ENCODE results near the gene TSPYL1. TPM values are rescaled to one million over a fixed set of nuclear protein-coding genes. Genes with fewer than 3 reads are reported as not detected.
A peak's percentile ranks its signal among the peaks of the same experiment; 100 is the strongest.

The TSPYL1 gene
- total RNA-seq, 5 donors from 2014 or later (not counting 1 experiment from before 2014, with no cell fraction given) = 83.4 to 215 (median 86.8) TPM

DNA sequence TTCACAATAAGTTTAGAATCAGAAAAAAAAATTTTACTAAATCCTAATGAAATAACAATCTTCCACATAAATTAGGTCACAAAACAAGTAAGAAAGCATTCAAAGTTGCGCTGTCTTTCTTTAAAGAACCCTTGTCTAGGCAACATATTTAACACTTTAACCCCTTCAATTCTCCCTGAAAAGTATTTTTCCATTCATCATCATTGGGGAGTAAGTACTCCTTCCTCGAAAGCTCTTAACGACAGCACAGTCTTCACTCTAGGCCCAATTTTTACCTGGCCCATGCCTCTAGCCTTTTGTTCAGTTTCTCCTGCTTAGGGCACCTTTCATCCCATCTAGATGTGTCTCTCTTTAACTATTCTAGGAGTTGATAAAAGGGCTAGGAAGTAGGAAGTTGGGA, 2.6 kb downstream of the TSPYL1 start:
- peaks cover 74 to 96% (median 80%) of the 10 kb centered on the region in 3 donors for H3K4me1 Mint-ChIP-seq
- peak overlapping the region; percentile 88 to 100 for H3K27ac Mint-ChIP-seq
- ChIA-PET CTCF (interaction anchor here (0.5 to 3.8 kb wide), 5 partner anchors 8 to 389 kb away, joined by 3 to 62 read pairs (median 5); no protein-coding TSS in a partner anchor), POLR2A (interaction anchor here (0.6 to 5.3 kb wide), 10 partner anchors 8 to 389 kb away, joined by 3 to 75 read pairs (median 4); partner anchors contain the start of genes TSPYL4 (in 2 of the 2) and RWDD1 (in 1 of the 2))
- 29% methylated on average over 1 of the region's 3 CpGs for WGBS (ENCODE audit: insufficient coverage)
- ATAC-seq (replicated peaks in 1 of 4) (no peak), DNase-seq (peak in 1 of 35 experiments; percentile 16)
- peaks cover 47% of the 10 kb centered on the region for H3K36me3 Mint-ChIP-seq
- H3K4me1 ChIP-seq (ENCODE audit: control insufficient read depth in 1 of 2, extremely low read depth in 1 of 2, insufficient read depth in 2 of 2, low read length in 2 of 2) = peaks cover 38 to 43% of the 10 kb centered on the region in 2 experiments
- no peaks in the 10 kb centered on the region for H3K27me3 Mint-ChIP-seq
- peak overlapping the region; percentile 95 for H3K27ac ChIP-seq (ENCODE audit: low read length)
- H3K4me3 ChIP-seq (ENCODE audit: control insufficient read depth in 1 of 2, extremely low read depth in 1 of 2, low read length in 1 of 2) = peak overlapping the region; percentile 69 to 93
- H3K27me3 ChIP-seq (replicated peaks in 1 of 2; ENCODE audit: control insufficient read depth in 2 of 2, extremely low read depth in 1 of 2, insufficient read depth in 2 of 2, low read length in 1 of 2) = no peaks in the 10 kb centered on the region
- no peaks in the 10 kb centered on the region for H3K9me3 ChIP-seq
- peak overlapping the region; percentile 95 to 99 (median 95) for H3K4me3 Mint-ChIP-seq
- peaks cover 0 to 25% of the 10 kb centered on the region in 2 donors for H3K36me3 ChIP-seq (ENCODE audit: control insufficient read depth in 2 of 2, extremely low read depth in 1 of 2, insufficient read depth in 1 of 2, low read length in 1 of 2)
- H3K9me3 Mint-ChIP-seq = no peaks in the 10 kb centered on the region

DNA sequence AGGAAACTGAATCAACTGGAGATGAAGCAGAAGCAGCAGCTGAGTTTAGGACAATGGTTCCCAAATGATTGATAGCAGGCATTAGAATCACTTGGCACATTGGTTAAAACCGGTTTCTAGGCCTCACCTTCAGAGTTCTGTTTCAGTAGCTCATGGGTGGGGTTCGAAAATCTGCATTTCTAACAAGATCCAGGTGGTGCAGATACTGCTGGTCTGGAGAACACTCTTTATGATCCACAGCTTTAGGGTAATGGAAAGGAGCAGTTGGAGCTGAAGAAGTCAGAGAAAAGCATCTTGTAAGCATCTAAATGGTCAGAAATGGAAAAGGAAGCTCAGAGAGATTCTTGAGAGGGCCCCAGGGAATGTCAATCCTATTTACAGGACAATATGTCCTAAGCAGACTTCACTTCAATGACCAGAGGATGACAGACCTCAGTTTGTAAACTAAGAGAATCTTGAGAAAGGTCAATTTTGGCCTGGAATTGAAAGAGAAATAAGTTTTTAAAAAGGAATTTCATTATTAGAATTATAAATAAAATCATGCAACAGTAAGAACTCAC, 8.5 kb downstream of the TSPYL1 start:
- DNase-seq = no peak
- POLR2A ChIA-PET = interaction anchor here (0.5 to 3.6 kb wide), 5 partner anchors 8 to 1315 kb away, joined by 3 to 17 read pairs (median 4); partner anchors contain the start of gene TSPYL4 (in 1 of the 2)
- Mint-ChIP-seq H3K9me3 (no peaks in the 10 kb centered on the region), H3K27me3 (no peaks in the 10 kb centered on the region), H3K4me1 (peaks cover 47 to 65% (median 50%) of the 10 kb centered on the region in 3 donors), H3K4me3 (no peak overlapping the region), H3K36me3 (peaks cover 32% of the 10 kb centered on the region), H3K27ac (peak overlapping the region; percentile 53 to 72)
- no peaks in the 10 kb centered on the region for H3K9me3 ChIP-seq
- H3K4me3 ChIP-seq (ENCODE audit: control insufficient read depth in 1 of 2, extremely low read depth in 1 of 2, low read length in 1 of 2) = no peak overlapping the region
- no peaks in the 10 kb centered on the region for H3K27me3 ChIP-seq (replicated peaks in 1 of 2; ENCODE audit: control insufficient read depth in 2 of 2, extremely low read depth in 1 of 2, insufficient read depth in 2 of 2, low read length in 1 of 2)
- peaks cover 10 to 11% of the 10 kb centered on the region in 2 experiments for H3K4me1 ChIP-seq (ENCODE audit: control insufficient read depth in 1 of 2, extremely low read depth in 1 of 2, insufficient read depth in 2 of 2, low read length in 2 of 2)
- WGBS (ENCODE audit: insufficient coverage) = 40% methylated on average over 1 of the region's 2 CpGs
- CTCF ChIA-PET = interaction anchor here (0.6 to 5.3 kb wide), 4 partner anchors 7 to 340 kb away, joined by 3 to 62 read pairs (median 8); partner anchors contain the start of gene TSPYL1 (in 2 of the 2)
- ATAC-seq (replicated peaks in 1 of 4) = no peak
- no peak overlapping the region for H3K27ac ChIP-seq (ENCODE audit: low read length)
- peaks cover 0 to 22% of the 10 kb centered on the region in 2 donors for H3K36me3 ChIP-seq (ENCODE audit: control insufficient read depth in 2 of 2, extremely low read depth in 1 of 2, insufficient read depth in 1 of 2, low read length in 1 of 2)

DNA sequence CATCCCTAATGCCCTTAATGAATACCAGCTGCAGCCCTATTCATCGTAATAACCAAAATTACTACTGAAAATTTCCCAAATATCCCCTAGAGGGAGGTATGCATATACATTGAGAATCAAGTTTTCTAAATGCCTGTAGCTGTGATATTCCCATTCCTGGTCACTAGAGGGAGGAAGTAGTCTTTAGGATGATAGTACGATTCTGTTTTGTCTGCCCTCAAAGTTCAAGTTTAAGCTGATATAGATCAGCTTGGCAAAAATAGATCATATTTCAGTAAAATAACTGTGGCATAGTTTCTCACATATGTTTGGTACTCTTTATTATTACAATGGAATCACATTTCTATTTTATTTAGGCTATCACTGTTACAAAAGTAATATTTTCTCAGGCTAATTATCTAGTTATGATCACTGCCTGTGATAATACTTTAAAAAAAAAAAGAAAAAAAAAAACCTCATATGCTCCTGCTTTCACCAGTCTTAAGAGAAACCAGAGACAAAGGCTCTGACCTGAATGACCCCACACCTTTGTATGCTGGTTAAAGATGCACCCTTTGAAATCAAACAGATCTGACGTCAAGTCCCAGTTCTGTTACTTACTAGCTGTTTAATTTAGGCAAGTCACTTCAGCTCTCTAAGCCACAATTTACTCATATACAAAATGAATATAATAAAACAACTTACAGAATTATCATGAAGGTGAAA, 11.0 kb downstream of the TSPYL1 start:
- POLR2A ChIA-PET = interaction anchor here (0.5 to 3.6 kb wide), 10 partner anchors 9 to 40 kb away, joined by 3 to 22 read pairs (median 4); partner anchors contain the start of genes TSPYL1 (in 1 of the 2) and TSPYL4 (in 1 of the 2)
- CTCF ChIA-PET = interaction anchor here (0.5 to 5.3 kb wide), 38 partner anchors 9 to 1302 kb away, joined by 3 to 62 read pairs (median 4); partner anchors contain the start of genes TSPYL4 (in 2 of the 2), RWDD1 (in 1 of the 2) and TSPYL1 (in 1 of the 2)
- Histone ChIP-seq H3K4me3 (ENCODE audit: control insufficient read depth in 1 of 2, extremely low read depth in 1 of 2, low read length in 1 of 2) (no peak overlapping the region), H3K36me3 (ENCODE audit: control insufficient read depth in 2 of 2, extremely low read depth in 1 of 2, insufficient read depth in 1 of 2, low read length in 1 of 2) (peaks cover 13 to 14% of the 10 kb centered on the region in 2 donors), H3K4me1 (ENCODE audit: control insufficient read depth in 1 of 2, extremely low read depth in 1 of 2, insufficient read depth in 2 of 2, low read length in 2 of 2) (no peaks in the 10 kb centered on the region), H3K9me3 (no peaks in the 10 kb centered on the region), H3K27me3 (replicated peaks in 1 of 2; ENCODE audit: control insufficient read depth in 2 of 2, extremely low read depth in 1 of 2, insufficient read depth in 2 of 2, low read length in 1 of 2) (no peaks in the 10 kb centered on the region), H3K27ac (ENCODE audit: low read length) (no peak overlapping the region)
- ATAC-seq (replicated peaks in 1 of 4) = peak; percentile 69 to 87 (median 78)
- Mint-ChIP-seq H3K4me3 (no peak overlapping the region), H3K27ac (peak overlapping the region; percentile 16 to 29), H3K4me1 (peaks cover 31 to 54% (median 37%) of the 10 kb centered on the region in 3 donors), H3K36me3 (peaks cover 36% of the 10 kb centered on the region), H3K9me3 (peaks cover 0 to 6% (median 5%) of the 10 kb centered on the region in 3 donors), H3K27me3 (no peaks in the 10 kb centered on the region)
- WGBS (ENCODE audit: insufficient coverage) = no CpG with 5 or more reads among the region's 3 CpGs
- peak in 1 of 35 experiments; percentile 73 for DNase-seq

DNA sequence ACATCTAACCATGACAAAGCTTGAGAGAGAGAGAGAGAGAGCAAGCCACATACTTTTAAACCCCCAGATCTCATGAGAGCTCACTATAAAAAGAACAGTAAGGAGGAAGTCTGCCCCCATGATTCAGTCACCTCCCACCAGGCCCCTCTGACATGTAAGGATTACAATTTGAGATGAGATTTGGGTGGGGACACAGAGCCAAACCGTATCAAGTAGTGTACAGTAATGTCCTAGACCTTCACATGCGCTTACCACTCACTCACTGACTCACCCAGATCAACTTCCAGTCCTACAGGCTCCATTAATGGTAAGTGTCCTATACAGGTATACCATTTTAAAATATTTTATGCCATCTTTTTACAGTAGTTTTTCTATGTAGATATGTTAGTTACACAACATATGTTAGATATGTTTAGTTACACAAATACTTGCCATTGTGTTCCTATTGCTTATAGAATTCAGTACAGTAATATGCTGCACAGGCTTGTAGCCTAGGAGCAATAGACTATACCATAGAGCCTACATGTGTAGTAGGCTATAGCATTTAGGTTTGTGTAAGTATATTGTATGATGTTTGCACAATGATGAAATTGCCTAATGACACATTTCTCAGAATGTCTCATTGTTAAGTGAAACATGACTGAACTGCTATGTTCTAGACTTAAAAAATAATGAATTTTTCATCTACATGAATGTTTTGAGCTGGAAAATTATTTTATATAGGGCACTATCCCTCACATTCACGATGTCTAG, 11.7 kb downstream of the TSPYL1 start:
- Mint-ChIP-seq H3K27ac (no peak overlapping the region), H3K4me1 (peaks cover 26 to 52% (median 30%) of the 10 kb centered on the region in 3 donors), H3K27me3 (no peaks in the 10 kb centered on the region), H3K9me3 (peaks cover 4 to 14% (median 10%) of the 10 kb centered on the region in 3 donors), H3K4me3 (no peak overlapping the region), H3K36me3 (peaks cover 38% of the 10 kb centered on the region)
- H3K36me3 ChIP-seq (ENCODE audit: control insufficient read depth in 2 of 2, extremely low read depth in 1 of 2, insufficient read depth in 1 of 2, low read length in 1 of 2) = peaks cover 7 to 13% of the 10 kb centered on the region in 2 donors
- H3K4me1 ChIP-seq (ENCODE audit: control insufficient read depth in 1 of 2, extremely low read depth in 1 of 2, insufficient read depth in 2 of 2, low read length in 2 of 2) = no peaks in the 10 kb centered on the region
- WGBS (ENCODE audit: insufficient coverage) = no CpG with 5 or more reads among the region's 3 CpGs
- no peak overlapping the region for H3K4me3 ChIP-seq (ENCODE audit: control insufficient read depth in 1 of 2, extremely low read depth in 1 of 2, low read length in 1 of 2)
- CTCF ChIA-PET = interaction anchor here (0.5 to 5.3 kb wide), 33 partner anchors 8 to 305 kb away, joined by 3 to 62 read pairs (median 4); partner anchors contain the start of genes TSPYL4 (in 2 of the 2), RWDD1 (in 1 of the 2) and TSPYL1 (in 1 of the 2)
- H3K9me3 ChIP-seq = no peaks in the 10 kb centered on the region
- no peak overlapping the region for H3K27ac ChIP-seq (ENCODE audit: low read length)
- ATAC-seq (replicated peaks in 1 of 4) (no peak), DNase-seq (no peak)
- POLR2A ChIA-PET = interaction anchor here (0.5 to 3.6 kb wide), 15 partner anchors 9 to 1184 kb away, joined by 3 to 22 read pairs (median 3); partner anchors contain the start of genes TSPYL1 (in 1 of the 2) and TSPYL4 (in 1 of the 2)
- H3K27me3 ChIP-seq (replicated peaks in 1 of 2; ENCODE audit: control insufficient read depth in 2 of 2, extremely low read depth in 1 of 2, insufficient read depth in 2 of 2, low read length in 1 of 2) = no peaks in the 10 kb centered on the region

DNA sequence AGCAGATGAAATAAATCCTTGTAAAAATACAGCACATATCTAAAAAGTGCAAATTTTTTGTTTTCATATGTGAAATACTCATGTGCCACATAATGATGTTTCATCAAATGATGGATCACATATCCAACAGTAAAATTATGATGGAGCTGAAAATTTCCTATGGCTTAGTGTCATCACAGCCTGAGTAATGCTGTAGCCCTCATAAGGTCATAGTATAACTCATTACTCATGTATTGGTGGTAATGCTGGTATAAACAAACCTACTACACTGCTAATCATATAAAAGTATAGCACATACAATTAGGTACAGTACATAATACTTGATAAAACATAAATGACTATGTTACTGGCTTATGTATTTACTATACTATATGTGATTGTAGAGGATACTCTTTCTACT, 12.9 kb downstream of the TSPYL1 start:
- ChIA-PET CTCF (interaction anchor here (0.6 to 5.3 kb wide), 7 partner anchors 11 to 268 kb away, joined by 3 to 62 read pairs (median 6); partner anchors contain the start of genes TSPYL1 (in 1 of the 2) and TSPYL4 (in 1 of the 2)), POLR2A (interaction anchor here (1.0 to 1.6 kb wide), 3 partner anchors 13 to 22 kb away, joined by 3 to 12 read pairs (median 3); partner anchors contain the start of genes TSPYL1 (in 1 of the 2) and TSPYL4 (in 1 of the 2))
- H3K9me3 Mint-ChIP-seq = peaks cover 8 to 24% (median 17%) of the 10 kb centered on the region in 3 donors
- Histone ChIP-seq H3K9me3 (no peaks in the 10 kb centered on the region), H3K36me3 (ENCODE audit: control insufficient read depth in 2 of 2, extremely low read depth in 1 of 2, insufficient read depth in 1 of 2, low read length in 1 of 2) (peaks cover 5 to 13% of the 10 kb centered on the region in 2 donors), H3K27me3 (replicated peaks in 1 of 2; ENCODE audit: control insufficient read depth in 2 of 2, extremely low read depth in 1 of 2, insufficient read depth in 2 of 2, low read length in 1 of 2) (no peaks in the 10 kb centered on the region), H3K27ac (ENCODE audit: low read length) (no peak overlapping the region), H3K4me1 (ENCODE audit: control insufficient read depth in 1 of 2, extremely low read depth in 1 of 2, insufficient read depth in 2 of 2, low read length in 2 of 2) (no peaks in the 10 kb centered on the region), H3K4me3 (ENCODE audit: control insufficient read depth in 1 of 2, extremely low read depth in 1 of 2, low read length in 1 of 2) (no peak overlapping the region)
- no peak overlapping the region for H3K4me3 Mint-ChIP-seq
- peaks cover 23 to 52% (median 27%) of the 10 kb centered on the region in 3 donors for H3K4me1 Mint-ChIP-seq
- H3K36me3 Mint-ChIP-seq = peaks cover 43% of the 10 kb centered on the region
- no peaks in the 10 kb centered on the region for H3K27me3 Mint-ChIP-seq
- no peak for DNase-seq
- H3K27ac Mint-ChIP-seq = no peak overlapping the region
- no peak for ATAC-seq (replicated peaks in 1 of 4)

All from T-cell (primary cell).